Cardiac muscle cell (in vitro differentiated cells and primary cell): ENCODE data around the gene SWT1. TPM values are rescaled to one million over a fixed set of nuclear protein-coding genes. Genes with fewer than 3 reads are reported as not detected.

Source experiments
- DNase-seq, 2 donors: peaks; one replicate each; pipeline versions ENCODE4 v3.0.0 to v3.0.0-alpha.2; 2010 to 2017; ENCODE audit warnings: low read depth in 1 of 2, low spot score in 1 of 2
- H3K27ac ChIP-seq: fragments of 200-600 bp; sonication (generic); 2 replicates; pipeline ENCODE4 v1.5.1; 2016
- H3K27me3 ChIP-seq: fragments of 200-600 bp; sonication (generic); 2 replicates; pipeline ENCODE4 v1.6.0; 2016; ENCODE audit warnings: control low read depth
- H3K36me3 ChIP-seq: fragments of 200-600 bp; sonication (generic); 2 replicates; pipeline ENCODE4 v1.5.1; 2016; ENCODE audit warnings: control low read depth
- H3K4me1 ChIP-seq: fragments of 200-600 bp; sonication (generic); 2 replicates; pipeline ENCODE4 v1.8.1; 2017; ENCODE audit warnings: low read depth, mild to moderate bottlenecking, mixed run types
- H3K4me3 ChIP-seq: fragments of 200-600 bp; sonication (generic); 2 replicates; pipeline ENCODE4 v1.5.1; 2016; ENCODE audit warnings: mild to moderate bottlenecking
- H3K9me3 ChIP-seq: fragments of 200-600 bp; sonication (generic); 2 replicates; pipeline ENCODE4 v1.5.1; 2017; ENCODE audit warnings: low read depth, mild to moderate bottlenecking, control low read depth
- polyA plus RNA-seq: library from polyadenylated mRNA; unstranded; fragments of >200 nt; fragmentation: Nextera tagmentation; extraction: Ambion mirVana; gene quantifications from 2 replicates; pipeline ENCODE4 v1.2.1, GENCODE V29; 2016
- total RNA-seq: library from RNA; depleted of rRNA; stranded (reverse); fragments of >200 nt; gene quantifications from 2 replicates; pipeline ENCODE4 v1.2.3, GENCODE V29; 2016
- TF ChIP-seq, protein P1 (sequence below): IDR thresholded peaks from 2 replicates; pipeline ENCODE4 v1.5.1; 2012; ENCODE audit warnings: low read depth, mild to moderate bottlenecking, low read length

SWT1 gene
- total and polyA plus RNA-seq, 2 experiments from 2014 or later, result 2.8 to 4.9 TPM

GRCh38 chr1:185157599-185158412, 839 bp downstream of the SWT1 start:
- Histone ChIP-seq H3K36me3 (no peaks in the 10 kb centered on the region), H3K27ac (peak overlapping the region; percentile 76), H3K4me3 (peak overlapping the region; percentile 70), H3K9me3 (no peaks in the 10 kb centered on the region), H3K27me3 (no peaks in the 10 kb centered on the region), H3K4me1 (peaks cover 16% of the 10 kb centered on the region)
- DNase-seq, result peak in 1 of 2 donors; percentile 2
- TF ChIP-seq, protein P1, sequence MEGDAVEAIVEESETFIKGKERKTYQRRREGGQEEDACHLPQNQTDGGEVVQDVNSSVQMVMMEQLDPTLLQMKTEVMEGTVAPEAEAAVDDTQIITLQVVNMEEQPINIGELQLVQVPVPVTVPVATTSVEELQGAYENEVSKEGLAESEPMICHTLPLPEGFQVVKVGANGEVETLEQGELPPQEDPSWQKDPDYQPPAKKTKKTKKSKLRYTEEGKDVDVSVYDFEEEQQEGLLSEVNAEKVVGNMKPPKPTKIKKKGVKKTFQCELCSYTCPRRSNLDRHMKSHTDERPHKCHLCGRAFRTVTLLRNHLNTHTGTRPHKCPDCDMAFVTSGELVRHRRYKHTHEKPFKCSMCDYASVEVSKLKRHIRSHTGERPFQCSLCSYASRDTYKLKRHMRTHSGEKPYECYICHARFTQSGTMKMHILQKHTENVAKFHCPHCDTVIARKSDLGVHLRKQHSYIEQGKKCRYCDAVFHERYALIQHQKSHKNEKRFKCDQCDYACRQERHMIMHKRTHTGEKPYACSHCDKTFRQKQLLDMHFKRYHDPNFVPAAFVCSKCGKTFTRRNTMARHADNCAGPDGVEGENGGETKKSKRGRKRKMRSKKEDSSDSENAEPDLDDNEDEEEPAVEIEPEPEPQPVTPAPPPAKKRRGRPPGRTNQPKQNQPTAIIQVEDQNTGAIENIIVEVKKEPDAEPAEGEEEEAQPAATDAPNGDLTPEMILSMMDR, result no peak

DNA sequence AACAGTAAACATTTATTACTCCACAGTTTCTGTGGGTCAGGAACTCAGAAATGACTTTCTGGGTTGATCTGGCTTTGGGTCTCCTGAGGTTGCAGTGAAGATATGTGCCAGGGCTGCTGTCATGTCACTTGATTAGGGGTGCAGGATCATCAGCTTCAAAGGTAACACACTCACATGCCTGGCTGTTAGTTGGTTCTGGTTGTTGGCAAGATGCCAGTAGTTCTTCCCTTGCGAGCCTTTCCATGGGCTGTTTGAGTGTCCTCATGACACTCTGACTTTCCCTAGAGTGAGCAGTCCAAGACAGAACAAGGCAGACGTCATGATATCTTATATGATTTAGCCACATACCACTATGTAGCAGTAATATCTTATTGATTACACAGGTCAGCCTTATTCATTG, 1.8 kb downstream of the SWT1 start:
- peak in 1 of 2 donors; percentile 54 for DNase-seq
- H3K4me1 ChIP-seq, result peaks cover 16% of the 10 kb centered on the region
- no peak overlapping the region for H3K4me3 ChIP-seq
- no peaks in the 10 kb centered on the region for H3K36me3 ChIP-seq
- H3K27ac ChIP-seq, result no peak overlapping the region
- no peaks in the 10 kb centered on the region for H3K9me3 ChIP-seq
- TF ChIP-seq, protein P1, result no peak
- no peaks in the 10 kb centered on the region for H3K27me3 ChIP-seq

DNA sequence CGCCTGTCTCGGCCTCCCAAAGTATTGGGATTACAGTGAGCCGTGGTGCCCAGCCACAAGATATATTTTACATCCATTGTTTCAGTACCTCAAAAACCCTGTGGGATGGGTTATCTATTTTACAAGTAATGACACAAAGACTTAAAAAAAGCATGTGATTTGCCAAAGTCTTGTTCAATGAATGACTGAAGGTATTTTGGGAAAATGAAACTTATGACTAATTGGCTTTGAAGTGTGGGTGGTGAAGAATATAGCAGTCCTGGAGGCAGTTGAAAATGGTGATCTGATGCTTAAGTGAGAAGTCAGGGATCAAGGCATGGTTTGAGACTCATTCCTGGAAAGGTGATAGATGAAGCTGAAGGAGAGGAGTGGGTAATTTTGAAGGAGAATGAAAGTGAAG, 3.0 kb downstream of the SWT1 start:
- no peak overlapping the region for H3K27ac ChIP-seq

DNA sequence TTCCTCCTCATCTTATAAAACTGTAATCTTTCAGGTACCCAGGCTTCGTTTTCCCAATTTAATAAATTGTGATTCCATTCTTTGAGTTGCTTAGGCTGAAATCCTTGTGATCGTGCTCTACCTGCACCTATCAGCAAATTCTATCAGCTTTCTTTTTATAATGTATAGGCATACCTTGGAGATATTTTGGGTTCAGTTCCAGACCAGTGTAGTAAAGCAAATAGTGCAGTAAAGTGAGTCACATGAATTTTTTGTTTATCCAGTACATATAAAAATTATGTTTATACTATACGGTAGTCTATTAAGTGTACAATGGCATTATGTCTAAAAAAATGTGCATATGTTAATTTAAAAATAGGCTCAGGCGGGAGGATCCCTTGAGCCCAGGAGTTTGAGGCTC, 5.5 kb downstream of the SWT1 start:
- TF ChIP-seq, protein P1, result no peak
- Histone ChIP-seq H3K27ac (no peak overlapping the region), H3K4me3 (no peak overlapping the region), H3K27me3 (no peaks in the 10 kb centered on the region), H3K4me1 (peaks cover 8% of the 10 kb centered on the region), H3K9me3 (no peaks in the 10 kb centered on the region), H3K36me3 (no peaks in the 10 kb centered on the region)
- no peak for DNase-seq

More for the DNA sequence above, 3.0 kb downstream of the SWT1 start:
- H3K4me3 ChIP-seq, result no peak overlapping the region
- H3K9me3 ChIP-seq, result no peaks in the 10 kb centered on the region
- H3K36me3 ChIP-seq, result no peaks in the 10 kb centered on the region
- DNase-seq, result no peak
- H3K4me1 ChIP-seq, result peaks cover 16% of the 10 kb centered on the region
- H3K27me3 ChIP-seq, result no peaks in the 10 kb centered on the region
- TF ChIP-seq, protein P1, result no peak

- H3K9me3 ChIP-seq, result no peaks in the 10 kb centered on the region
- no peaks in the 10 kb centered on the region for H3K4me1 ChIP-seq
- no peaks in the 10 kb centered on the region for H3K36me3 ChIP-seq
- no peak overlapping the region for H3K4me3 ChIP-seq
- TF ChIP-seq, protein P1, result no peak
- no peaks in the 10 kb centered on the region for H3K27me3 ChIP-seq
- no peak overlapping the region for H3K27ac ChIP-seq
- no peak for DNase-seq
Measured at GRCh38 chr1:185166106-185166505, 9.1 kb downstream of the SWT1 start.
